HG02840 (cell line): ENCODE results near the gene MAMDC2.

Experiments used
- ATAC-seq: cut with Tn5 transposase; IDR thresholded peaks from one replicate; pipeline ENCODE4 v1.9.1; 2021; ENCODE audit warnings: mild to moderate bottlenecking, moderate library complexity, moderate number of reproducible peaks; ENCODE audit not compliant: unreplicated experiment, low FRiP score

Gene MAMDC2

GRCh38 chr9:70127540-70128416 lies 84.1 kb downstream of the MAMDC2 start:
- no peak for ATAC-seq

GRCh38 chr9:70130266-70130665 lies 86.6 kb downstream of the MAMDC2 start:
- no peak for ATAC-seq

- ATAC-seq = no peak
Observed at GRCh38 chr9:70131296-70131695, 87.6 kb downstream of the MAMDC2 start.

GRCh38 chr9:70133253-70134208 lies 89.9 kb downstream of the MAMDC2 start:
- no peak for ATAC-seq

- ATAC-seq = no peak
Observed at GRCh38 chr9:70134360-70134759, 90.7 kb downstream of the MAMDC2 start.

GRCh38 chr9:70135176-70135575 lies 91.5 kb downstream of the MAMDC2 start:
- no peak for ATAC-seq

GRCh38 chr9:70136632-70137031 lies 93.0 kb downstream of the MAMDC2 start:
- ATAC-seq = no peak

GRCh38 chr9:70137577-70137976 lies 93.9 kb downstream of the MAMDC2 start:
- no peak for ATAC-seq

GRCh38 chr9:70142101-70142500 lies 98.5 kb downstream of the MAMDC2 start:
- no peak for ATAC-seq

GRCh38 chr9:70143394-70144130 lies 99.9 kb downstream of the MAMDC2 start:
- no peak for ATAC-seq

- ATAC-seq = no peak
Observed at GRCh38 chr9:70144131-70144503, 100.5 kb downstream of the MAMDC2 start.

GRCh38 chr9:70145981-70146380 lies 102.3 kb downstream of the MAMDC2 start:
- no peak for ATAC-seq

- no peak for ATAC-seq
Observed at GRCh38 chr9:70147196-70147595, 103.5 kb downstream of the MAMDC2 start.

GRCh38 chr9:70147651-70148050 lies 104.0 kb downstream of the MAMDC2 start:
- ATAC-seq = no peak

GRCh38 chr9:70152350-70152749 lies 108.7 kb downstream of the MAMDC2 start:
- no peak for ATAC-seq

GRCh38 chr9:70156729-70157128 lies 113.1 kb downstream of the MAMDC2 start:
- no peak for ATAC-seq

- no peak for ATAC-seq
Observed at GRCh38 chr9:70159630-70160029, 116.0 kb downstream of the MAMDC2 start.

GRCh38 chr9:70160686-70161600 lies 117.3 kb downstream of the MAMDC2 start:
- no peak for ATAC-seq

- no peak for ATAC-seq
Observed at GRCh38 chr9:70165006-70165602, 121.5 kb downstream of the MAMDC2 start.
